ENCODE results near the gene EEFSEC. TPM values are rescaled to one million over a fixed set of nuclear protein-coding genes. Genes with fewer than 3 reads are reported as not detected.
A peak's percentile ranks its signal among the peaks of the same experiment; 100 is the strongest.

The EEFSEC gene
- total RNA-seq, 3 donors from 2014 or later, result 13.9 to 28.2 (median 19.8) TPM

DNA sequence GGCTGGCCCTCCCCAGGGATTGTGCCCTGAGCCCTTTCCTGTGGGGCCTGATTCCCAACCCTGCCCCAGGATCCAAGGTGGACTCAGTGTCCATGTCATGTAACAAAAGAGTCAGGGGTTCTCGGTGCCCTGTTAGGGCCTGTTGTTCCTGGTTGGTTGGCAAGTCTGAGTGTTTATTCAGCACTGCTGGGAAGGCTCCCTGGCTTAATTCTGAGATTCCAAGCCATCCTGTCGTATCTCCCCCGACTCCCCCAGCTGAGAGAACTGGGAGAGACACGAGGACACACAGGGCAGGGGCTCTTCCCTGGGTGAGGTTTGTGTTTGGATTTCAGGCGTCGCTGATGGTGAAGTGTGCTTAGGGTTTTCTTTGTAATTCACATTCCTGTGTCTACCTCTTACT is 78.3 kb downstream of the EEFSEC start:
- no peaks in the 10 kb centered on the region for H3K27me3 ChIP-seq
- no peak for TF ChIP-seq CTCF (IDR thresholded peaks at IDR 0.05)
- TF ChIP-seq POLR2A (IDR thresholded peaks at IDR 0.05), result no peak
- TF ChIP-seq POLR2AphosphoS5 (IDR thresholded peaks at IDR 0.05), result no peak
- H3K4me1 ChIP-seq, result no peaks in the 10 kb centered on the region
- H3K9me3 ChIP-seq, result no peaks in the 10 kb centered on the region
- DNase-seq (ENCODE audit: low spot score in 2 of 2), result no peak
- H3K27ac ChIP-seq, result peak overlapping the region in 1 of 2 donors; percentile 27
- H3K36me3 ChIP-seq, result no peaks in the 10 kb centered on the region
- intact Hi-C loops (cut with DNase I; ENCODE audit: low total_unique reads), result no loop called here
- H3K4me3 ChIP-seq, result no peak overlapping the region

DNA sequence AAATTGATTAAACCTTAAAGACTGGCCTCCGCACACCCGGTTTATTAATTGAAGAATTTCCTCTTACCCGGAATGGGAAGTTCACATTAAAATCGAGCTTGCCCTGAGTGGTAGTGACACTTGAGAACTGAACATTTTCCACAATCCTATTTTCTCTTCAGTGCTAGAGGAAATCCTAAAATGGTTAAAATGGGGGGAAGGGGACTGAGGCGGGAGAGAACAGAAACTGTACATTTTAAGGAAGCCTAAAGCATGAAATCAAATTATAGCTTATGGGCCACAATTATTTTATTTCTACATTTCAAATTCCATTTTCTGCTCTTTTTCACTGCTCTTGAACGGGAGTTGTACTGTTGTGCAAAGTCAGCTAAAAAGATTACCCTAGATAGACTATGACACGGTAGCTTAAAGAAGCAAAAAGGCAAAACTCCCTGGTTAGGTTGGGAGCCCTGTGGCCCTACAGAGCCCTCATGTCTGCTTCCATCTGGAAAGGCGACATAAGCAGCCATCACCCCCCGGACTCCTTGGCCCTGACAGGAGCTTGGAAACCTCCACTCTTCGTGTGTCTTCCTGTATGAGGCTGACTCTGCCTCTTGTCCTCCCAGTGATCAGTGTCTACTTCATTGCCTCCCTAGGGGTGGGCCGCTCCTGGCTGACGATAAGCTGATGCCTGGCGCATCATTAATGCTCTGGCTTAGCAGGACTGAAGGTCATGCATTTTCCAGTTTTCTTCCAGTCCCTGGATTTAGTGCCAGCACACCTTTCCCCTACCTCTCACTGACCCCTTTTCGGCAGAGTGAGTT is 79.3 kb downstream of the EEFSEC start:
- Histone ChIP-seq H3K27me3 (no peaks in the 10 kb centered on the region), H3K4me3 (no peak overlapping the region), H3K27ac (peak overlapping the region in 1 of 2 donors; percentile 46), H3K9me3 (no peaks in the 10 kb centered on the region), H3K36me3 (no peaks in the 10 kb centered on the region), H3K4me1 (no peaks in the 10 kb centered on the region)
- no peak for TF ChIP-seq CTCF (IDR thresholded peaks at IDR 0.05)
- TF ChIP-seq POLR2A (IDR thresholded peaks at IDR 0.05), result no peak
- no peak for TF ChIP-seq POLR2AphosphoS5 (IDR thresholded peaks at IDR 0.05)
- DNase-seq (ENCODE audit: low spot score in 2 of 2), result no peak
- intact Hi-C loops (cut with DNase I; ENCODE audit: low total_unique reads), result no loop called here

DNA sequence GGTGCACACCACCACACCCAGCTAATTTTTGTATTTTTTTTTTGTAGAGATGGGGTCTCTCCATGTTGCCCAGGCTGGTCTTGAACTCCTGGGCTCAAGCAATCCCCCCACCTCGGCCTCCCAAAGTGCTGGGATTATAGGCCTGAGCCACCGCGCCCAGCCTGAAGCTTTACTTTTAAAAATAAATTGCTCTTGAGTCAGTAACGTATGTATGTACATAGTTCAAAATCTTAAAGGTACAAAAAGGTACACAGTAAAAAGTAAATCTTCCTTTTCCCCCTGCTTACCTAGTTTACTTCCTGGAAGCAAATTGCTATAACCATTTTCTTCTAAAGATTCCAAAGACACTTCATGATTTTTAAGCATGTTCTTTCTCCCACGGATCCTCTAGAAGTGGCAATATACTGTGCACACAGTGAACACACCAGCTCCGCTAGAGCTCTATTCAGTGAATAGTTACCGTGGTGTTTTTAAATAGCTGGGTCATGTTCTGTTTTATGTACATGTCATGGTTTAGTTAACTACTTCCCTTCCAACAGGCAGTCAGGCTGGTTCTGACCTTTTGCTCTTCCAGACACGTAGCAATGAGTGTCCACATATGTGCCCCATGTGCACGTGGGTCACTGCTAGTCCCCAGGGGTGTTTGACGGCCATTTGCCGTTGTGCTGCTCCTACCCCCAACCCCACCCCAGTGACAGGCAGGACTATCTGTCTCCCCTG is 82.1 kb downstream of the EEFSEC start:
- Histone ChIP-seq H3K4me3 (no peak overlapping the region), H3K36me3 (no peaks in the 10 kb centered on the region), H3K4me1 (no peaks in the 10 kb centered on the region), H3K9me3 (no peaks in the 10 kb centered on the region), H3K27ac (no peak overlapping the region), H3K27me3 (no peaks in the 10 kb centered on the region)
- DNase-seq (ENCODE audit: low spot score in 2 of 2), result no peak
- intact Hi-C loops (cut with DNase I; ENCODE audit: low total_unique reads), result no loop called here
- TF ChIP-seq POLR2AphosphoS5 (IDR thresholded peaks at IDR 0.05) (no peak), CTCF (IDR thresholded peaks at IDR 0.05) (no peak), POLR2A (IDR thresholded peaks at IDR 0.05) (no peak)

GRCh38 chr3:128236657-128237056 is 83.4 kb downstream of the EEFSEC start:
- no peak overlapping the region for H3K27ac ChIP-seq
- no peaks in the 10 kb centered on the region for H3K36me3 ChIP-seq
- TF ChIP-seq POLR2A (IDR thresholded peaks at IDR 0.05) (no peak), CTCF (IDR thresholded peaks at IDR 0.05) (no peak), POLR2AphosphoS5 (IDR thresholded peaks at IDR 0.05) (no peak)
- H3K27me3 ChIP-seq, result no peaks in the 10 kb centered on the region
- no peaks in the 10 kb centered on the region for H3K9me3 ChIP-seq
- no peaks in the 10 kb centered on the region for H3K4me1 ChIP-seq
- no peak for DNase-seq (ENCODE audit: low spot score in 2 of 2)
- intact Hi-C loops (cut with DNase I; ENCODE audit: low total_unique reads), result no loop called here
- H3K4me3 ChIP-seq, result no peak overlapping the region

Data from breast epithelium (tissue), 4 donors.